Stimulated activated CD4-positive, alpha-beta T cell treated with anti-CD3 and anti-CD28 coated beads, Interleukin-2, amount 100 ng/mL, for 24 hours (primary cell): ENCODE measurements around the gene DUSP5.
"Not testable (repeated sequence)": the region's sequence is repeated elsewhere in the genome, so short reads cannot be mapped to it uniquely, and the experiment has no call there.

Experiments
- DNase-seq, 2 donors: peaks; one replicate each; pipeline ENCODE4 v3.0.0-alpha.2; 2020

DUSP5 gene

DNA sequence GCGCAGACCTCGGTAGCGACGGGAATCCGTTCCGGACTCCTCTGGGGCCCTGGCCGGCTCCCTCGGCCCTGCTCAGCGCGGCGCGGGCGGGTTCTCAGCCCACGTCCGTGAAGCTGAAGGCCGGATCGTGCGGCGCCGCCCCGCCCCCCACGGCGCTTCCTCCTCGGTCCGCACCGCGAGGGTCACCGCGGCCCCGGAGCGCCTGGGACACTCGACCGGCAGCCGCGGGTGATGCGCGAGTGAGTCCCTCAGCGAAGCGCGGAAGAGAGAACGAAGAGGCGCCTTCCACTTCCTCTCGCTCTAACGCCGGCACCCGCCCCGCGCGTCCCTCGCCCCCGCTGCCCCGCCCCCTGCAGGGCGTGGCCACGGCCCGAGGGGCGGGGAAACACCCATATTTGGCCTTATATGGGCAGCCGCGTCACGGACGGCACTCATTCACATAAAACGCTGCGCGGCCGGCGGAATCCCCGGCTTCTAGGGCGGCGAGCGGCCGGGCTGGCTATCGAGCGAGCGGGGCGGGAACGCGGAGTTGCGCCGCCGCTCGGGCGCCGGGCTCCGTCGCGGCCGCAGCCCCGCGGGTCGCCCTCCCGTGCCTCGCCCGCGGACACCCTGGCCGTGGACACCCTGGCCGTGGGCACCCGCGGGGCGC, at the start of gene DUSP5:
Gene DUSP5, plus strand, starts transcription at position 470 of the 649 bp plus-strand sequence. CDS start 215 bp downstream, outside the sequence.
- DNase-seq = peak; percentile 94

GRCh38 chr10:110448682-110449418, 48.9 kb upstream of the DUSP5 start:
- no peak for DNase-seq

DNA sequence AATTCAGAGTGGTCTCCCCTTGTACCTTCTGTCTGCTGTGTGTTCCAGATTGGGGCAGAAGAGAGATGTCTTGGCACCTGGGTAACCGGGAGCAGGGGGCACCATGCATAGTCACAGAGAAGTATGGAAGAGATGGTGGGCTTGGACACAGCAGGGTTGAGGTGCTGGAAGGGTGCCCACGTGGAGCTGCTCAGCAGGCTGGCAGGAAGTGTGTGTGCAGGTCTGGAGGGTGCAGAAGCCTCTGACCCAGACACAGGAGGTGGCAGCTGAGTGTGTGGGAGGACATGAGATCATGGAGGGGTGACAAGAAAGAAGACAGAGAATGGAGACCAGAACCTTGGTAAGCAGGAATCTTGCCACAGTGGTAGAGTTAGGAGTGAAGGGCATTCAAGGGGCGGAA, 42.3 kb upstream of the DUSP5 start:
- DNase-seq = peak in 1 of 2 donors; percentile 34

DNA sequence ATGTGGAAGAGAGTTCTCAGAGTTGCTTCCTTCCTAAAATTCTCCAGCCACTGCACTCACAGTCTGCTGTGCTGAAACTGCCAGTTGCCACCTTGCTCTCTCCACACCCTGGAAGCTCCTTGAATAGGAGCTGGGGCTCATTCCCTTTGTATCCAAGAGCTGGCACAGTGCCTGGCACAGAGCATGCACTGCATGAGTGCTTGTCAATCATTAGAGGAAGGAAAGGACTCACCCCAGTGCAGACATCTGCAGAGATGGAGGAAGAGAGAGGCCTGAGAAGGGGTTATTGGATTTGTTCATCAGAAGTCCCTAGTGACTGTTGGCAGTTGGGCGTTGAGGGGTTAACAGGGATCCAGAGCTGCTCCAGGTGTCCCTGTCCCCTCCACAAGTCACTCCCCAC, 41.7 kb upstream of the DUSP5 start:
- DNase-seq = no peak

GRCh38 chr10:110456523-110457091, 41.1 kb upstream of the DUSP5 start:
- DNase-seq = no peak

- DNase-seq = no peak
Measured at GRCh38 chr10:110457851-110458250, 39.9 kb upstream of the DUSP5 start.

DNA sequence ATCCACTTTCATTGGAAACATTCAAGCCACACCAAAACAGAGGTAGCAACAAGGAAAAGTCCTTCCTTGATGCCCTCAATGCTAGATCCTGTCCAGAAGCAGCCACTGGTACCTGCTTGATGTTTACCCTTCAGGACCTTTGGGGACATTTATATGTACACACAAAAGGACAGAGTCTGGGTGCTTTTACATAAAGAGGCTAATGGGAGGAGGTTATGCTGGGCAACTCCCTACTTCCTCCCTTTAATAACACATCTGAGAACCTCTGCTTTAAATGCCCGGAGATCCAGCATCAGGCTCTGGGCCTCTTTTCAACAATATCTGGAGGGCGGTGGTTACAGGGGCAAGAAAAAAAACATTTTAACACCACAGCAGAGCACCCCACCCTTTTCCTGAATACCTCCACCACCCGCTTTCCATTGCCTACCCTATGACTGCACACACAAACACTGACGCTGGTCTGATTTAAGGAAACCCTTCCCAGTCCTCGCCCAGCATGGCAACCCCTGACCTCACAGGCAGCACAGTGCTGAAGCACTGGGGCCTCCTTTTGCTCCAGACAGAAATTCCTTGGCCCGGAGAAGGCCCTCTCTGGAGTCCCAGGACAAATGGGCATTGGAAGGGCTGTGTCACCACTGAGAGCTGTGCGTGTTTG, 39.3 kb upstream of the DUSP5 start:
- DNase-seq = no peak

DNA sequence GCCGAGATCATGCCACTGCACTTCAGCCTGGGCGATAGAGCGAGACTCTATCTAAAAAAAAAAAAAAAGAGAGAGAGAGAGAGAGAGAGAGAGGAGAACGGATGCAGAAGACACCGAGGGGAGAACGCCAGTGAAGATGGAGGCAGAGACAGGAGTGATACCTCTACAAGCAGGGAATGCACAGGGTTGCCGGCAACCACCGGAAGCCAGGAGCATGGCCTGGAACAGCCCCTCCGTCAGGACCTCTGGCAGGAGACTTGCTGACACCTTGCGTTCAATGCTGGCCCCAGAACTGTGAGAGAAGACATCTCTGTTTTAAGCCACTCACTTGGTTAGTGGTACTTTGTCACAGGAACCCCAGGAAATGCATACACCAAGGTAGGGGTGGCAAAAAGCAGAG, 38.1 kb upstream of the DUSP5 start:
- DNase-seq = no peak

DNA sequence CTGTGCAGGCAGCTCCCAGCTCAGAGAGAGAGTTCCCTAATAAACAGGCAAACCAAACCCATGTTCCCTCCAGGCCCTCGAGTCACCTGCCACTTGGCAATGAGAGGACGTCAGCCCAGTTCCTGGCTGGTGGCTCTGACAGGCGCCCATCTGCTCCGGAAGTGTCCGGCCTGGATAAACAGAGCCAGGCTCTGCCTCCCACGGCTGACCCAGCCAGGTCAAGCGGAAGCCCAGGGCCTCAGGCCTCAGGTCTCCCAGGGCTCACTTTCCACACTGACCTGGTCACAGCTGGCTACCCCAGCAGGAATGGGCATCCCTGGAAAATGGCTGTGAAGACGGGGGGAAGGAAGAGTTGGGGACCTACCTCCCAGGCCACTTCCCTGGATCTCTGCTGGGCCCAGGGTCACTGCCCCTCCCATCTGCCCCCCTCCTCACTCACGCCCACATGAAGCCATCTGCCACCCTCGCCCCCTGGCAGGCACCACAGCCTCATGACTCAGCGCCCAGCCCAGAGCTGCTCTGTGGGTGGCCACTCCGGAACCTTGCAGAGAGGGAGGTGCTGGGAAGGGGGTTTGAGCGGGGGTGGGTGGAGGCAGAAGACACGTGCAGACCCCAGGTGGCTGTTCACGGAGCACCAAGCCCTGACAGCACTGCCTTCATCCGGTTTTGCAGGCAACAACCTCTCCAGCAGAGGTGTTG, 37.4 kb upstream of the DUSP5 start:
- peak; percentile 34 to 42 for DNase-seq

- no peak for DNase-seq
Measured at GRCh38 chr10:110461088-110461487, 36.6 kb upstream of the DUSP5 start.

GRCh38 chr10:110461530-110461929, 36.2 kb upstream of the DUSP5 start:
- DNase-seq = no peak

- DNase-seq = no peak
Measured at GRCh38 chr10:110462166-110463095, 35.3 kb upstream of the DUSP5 start.

GRCh38 chr10:110468258-110468657, 29.4 kb upstream of the DUSP5 start:
- DNase-seq = not testable (repeated sequence)

- DNase-seq = not testable (repeated sequence)
Measured at GRCh38 chr10:110470541-110470940, 27.2 kb upstream of the DUSP5 start.

- DNase-seq = no peak
Measured at GRCh38 chr10:110471566-110472139, 26.1 kb upstream of the DUSP5 start.

DNA sequence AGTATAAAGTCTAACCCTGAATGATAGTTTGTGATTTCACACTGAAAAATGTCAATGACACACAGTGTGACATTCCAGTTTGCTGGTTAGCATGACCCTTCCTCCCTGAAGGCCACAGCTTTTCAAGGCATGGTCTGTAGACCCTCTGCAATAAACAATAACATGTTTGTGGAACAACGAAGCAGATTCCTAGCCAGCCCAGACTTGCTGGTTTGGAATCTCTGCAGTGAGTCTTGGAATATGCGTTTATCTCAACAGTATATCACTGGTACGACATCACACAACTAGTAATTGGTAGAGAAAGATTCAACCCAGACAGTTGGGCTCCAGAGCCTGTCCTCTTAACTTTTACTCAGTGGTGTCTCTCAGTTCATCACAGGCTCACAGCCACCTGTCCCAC, 23.7 kb upstream of the DUSP5 start:
- DNase-seq = no peak

- DNase-seq = no peak
Measured at GRCh38 chr10:110474826-110475225, 22.9 kb upstream of the DUSP5 start.

DNA sequence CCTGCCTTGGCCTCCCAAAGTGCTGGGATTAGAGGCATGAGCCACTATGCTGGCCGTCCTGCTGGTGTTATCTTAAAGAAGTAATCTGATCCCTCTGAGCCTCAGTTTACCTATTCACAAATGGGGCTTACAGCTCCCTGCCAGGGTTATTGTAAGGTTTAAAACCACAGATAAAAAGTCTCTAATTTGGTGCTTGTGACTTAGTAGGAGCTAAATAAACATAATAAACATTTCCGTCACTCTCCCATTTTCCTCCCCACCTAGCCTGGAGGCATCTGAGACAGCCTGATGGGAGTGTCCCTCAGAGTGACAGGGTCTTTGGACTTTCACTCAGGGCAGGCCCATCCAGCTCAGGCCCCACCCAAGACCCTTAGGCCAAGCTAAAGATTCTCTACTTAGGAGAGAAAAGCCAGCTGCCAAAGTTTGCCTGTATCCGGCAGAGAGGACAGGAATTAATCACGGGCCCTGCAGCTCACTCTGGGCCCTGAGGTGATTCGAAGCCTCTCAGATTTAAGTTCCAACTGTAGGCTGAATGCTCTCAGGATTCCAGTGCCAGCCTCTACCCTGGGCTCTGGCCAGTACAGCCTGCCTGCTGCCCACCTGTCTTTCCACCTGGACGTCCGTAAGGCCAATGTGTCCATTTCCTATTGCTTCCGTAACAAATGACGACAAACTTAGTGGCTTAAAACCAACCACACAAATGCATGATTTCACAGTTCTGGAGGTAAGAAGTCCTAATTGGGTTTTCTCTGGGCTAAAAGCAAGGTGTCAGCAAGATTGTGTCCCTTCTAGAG, 21.8 kb upstream of the DUSP5 start:
- DNase-seq = no peak

DNA sequence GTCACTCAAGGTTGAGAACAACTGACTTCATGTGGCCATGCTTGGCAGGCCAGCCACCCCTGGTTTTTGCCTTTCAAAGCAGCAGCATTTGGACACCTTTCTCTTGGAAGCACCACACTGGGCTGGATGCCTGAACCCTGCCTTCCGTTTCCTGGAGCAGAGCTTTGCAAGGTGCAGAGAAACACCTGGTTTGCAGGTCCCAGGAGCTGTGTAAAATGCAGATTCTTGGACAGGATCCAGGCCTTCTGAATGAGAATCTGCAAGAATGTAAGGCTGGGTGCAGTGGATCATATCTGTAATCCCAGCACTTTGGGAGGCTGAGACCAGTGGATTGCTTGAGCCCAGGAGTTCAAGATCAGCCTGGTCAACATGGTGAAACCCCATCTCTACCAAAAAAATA, 18.0 kb upstream of the DUSP5 start:
- no peak for DNase-seq

GRCh38 chr10:110480387-110480786, 17.3 kb upstream of the DUSP5 start:
- no peak for DNase-seq

GRCh38 chr10:110481919-110482318, 15.8 kb upstream of the DUSP5 start:
- no peak for DNase-seq
